ENCODE data around the gene OR9A2. TPM values are rescaled to one million over a fixed set of nuclear protein-coding genes. Genes with fewer than 3 reads are reported as not detected.
"Not testable (repeated sequence)": the region's sequence is repeated elsewhere in the genome, so short reads cannot be mapped to it uniquely, and the experiment has no call there.

The OR9A2 gene
- total and polyA plus RNA-seq, 4 donors = 0.08 TPM; not detected in 3

DNA sequence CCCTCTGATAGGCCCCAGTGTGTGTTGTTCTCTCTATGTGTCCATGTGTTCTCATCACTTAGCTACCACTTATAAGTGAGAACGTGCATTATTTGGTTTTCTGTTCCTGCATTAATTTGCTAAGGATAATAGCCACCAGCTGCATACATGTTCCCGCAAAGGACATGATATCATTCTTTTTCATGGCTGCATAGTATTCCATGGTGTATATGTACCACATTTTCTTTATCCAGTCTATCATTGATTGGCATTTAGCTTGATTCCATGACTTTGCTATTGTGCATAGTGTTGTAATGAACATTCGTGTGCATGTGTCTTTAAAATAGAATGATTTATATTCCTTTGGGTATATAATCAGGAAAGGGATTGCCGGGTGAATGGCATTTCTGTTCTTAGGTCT is 48.5 kb downstream of the OR9A2 start:
- H3K27me3 ChIP-seq (ENCODE audit: control insufficient read depth in 4 of 4, insufficient read depth in 4 of 4, low read length in 3 of 4); H3K36me3 ChIP-seq (ENCODE audit: control insufficient read depth in 4 of 4, insufficient read depth in 3 of 4, low read depth in 1 of 4, low read length in 3 of 4); H3K9me3 ChIP-seq (ENCODE audit: control insufficient read depth in 4 of 4, low read length in 3 of 4); H3K4me1 ChIP-seq (ENCODE audit: control insufficient read depth in 4 of 4, insufficient read depth in 4 of 4, low read length in 3 of 4); H3K27ac ChIP-seq (ENCODE audit: low read depth in 1 of 2, low read length in 2 of 2); H3K9ac ChIP-seq (ENCODE audit: low read depth in 1 of 2, low read length in 2 of 2); H3K4me3 ChIP-seq (ENCODE audit: low read depth in 1 of 3, low read length in 3 of 3); DNase-seq (ENCODE audit: low spot score): not testable (repeated sequence)
- WGBS = 86% methylated on average over 4 of the region's 4 CpGs

Other genes starting within 250 kb of the OR9A2 start
- 1 to 10 TPM; 1.2 to 2.1 TPM for gene EPHB6, start 172.1 kb downstream of the OR9A2 start, total RNA-seq
- 1 to 10 TPM; 1.9 to 4.3 TPM for gene EPHB6, start 172.1 kb downstream of the OR9A2 start, polyA plus RNA-seq
- gene TRPV6, start 141.4 kb downstream of the OR9A2 start, total RNA-seq = 1 to 10 TPM in 1 of 2 donors, not detected in 1; 1.5 TPM
- gene TRPV6, start 141.4 kb downstream of the OR9A2 start, polyA plus RNA-seq = under 1 TPM; 0.32 to 0.36 TPM
- gene TRPV5, start 93.4 kb downstream of the OR9A2 start, total RNA-seq = under 1 TPM; under 0.01 to 0.23 TPM
- gene TRPV5, start 93.4 kb downstream of the OR9A2 start, polyA plus RNA-seq = not detected
- gene LLCFC1, start 87.6 kb downstream of the OR9A2 start, total RNA-seq = not detected
- gene LLCFC1, start 87.6 kb downstream of the OR9A2 start, polyA plus RNA-seq = not detected
- 10 to 100 TPM in 1 of 2 donors, under 1 TPM in 1; 0.42 to 81.0 TPM for gene KEL, start 64.8 kb downstream of the OR9A2 start, total RNA-seq
- gene KEL, start 64.8 kb downstream of the OR9A2 start, polyA plus RNA-seq = under 1 TPM; 0.18 to 0.31 TPM
- gene OR6V1, start 25.2 kb upstream of the OR9A2 start, total RNA-seq = not detected
- gene OR6V1, start 25.2 kb upstream of the OR9A2 start, polyA plus RNA-seq = not detected
- not detected for gene PIP, start 104.9 kb upstream of the OR9A2 start, total RNA-seq
- gene PIP, start 104.9 kb upstream of the OR9A2 start, polyA plus RNA-seq = not detected
- not detected for gene TAS2R39, start 156.3 kb upstream of the OR9A2 start, total RNA-seq
- not detected for gene TAS2R39, start 156.3 kb upstream of the OR9A2 start, polyA plus RNA-seq
- not detected for gene TAS2R40, start 194.9 kb upstream of the OR9A2 start, total RNA-seq
- not detected for gene TAS2R40, start 194.9 kb upstream of the OR9A2 start, polyA plus RNA-seq
- gene GSTK1, start 236.3 kb upstream of the OR9A2 start, total RNA-seq = 100 to 1,000 TPM in 1 of 2 donors, 10 to 100 TPM in 1; 98.9 to 178 TPM
- 100 to 1,000 TPM; 195 to 253 TPM for gene GSTK1, start 236.3 kb upstream of the OR9A2 start, polyA plus RNA-seq

All from liver (tissue), 9 donors.